Amniotic stem cell (primary cell): Measurements from ENCODE around the gene MIOX.
A peak's percentile ranks its signal among the peaks of the same experiment; 100 is the strongest.
"Not testable (repeated sequence)": the region's sequence is repeated elsewhere in the genome, so short reads cannot be mapped to it uniquely, and the experiment has no call there.

Experiments used
- DNase-seq: peaks from one replicate; lab custom pipeline; 2025; lab: John Stamatoyannopoulos, UW

The MIOX gene

DNA sequence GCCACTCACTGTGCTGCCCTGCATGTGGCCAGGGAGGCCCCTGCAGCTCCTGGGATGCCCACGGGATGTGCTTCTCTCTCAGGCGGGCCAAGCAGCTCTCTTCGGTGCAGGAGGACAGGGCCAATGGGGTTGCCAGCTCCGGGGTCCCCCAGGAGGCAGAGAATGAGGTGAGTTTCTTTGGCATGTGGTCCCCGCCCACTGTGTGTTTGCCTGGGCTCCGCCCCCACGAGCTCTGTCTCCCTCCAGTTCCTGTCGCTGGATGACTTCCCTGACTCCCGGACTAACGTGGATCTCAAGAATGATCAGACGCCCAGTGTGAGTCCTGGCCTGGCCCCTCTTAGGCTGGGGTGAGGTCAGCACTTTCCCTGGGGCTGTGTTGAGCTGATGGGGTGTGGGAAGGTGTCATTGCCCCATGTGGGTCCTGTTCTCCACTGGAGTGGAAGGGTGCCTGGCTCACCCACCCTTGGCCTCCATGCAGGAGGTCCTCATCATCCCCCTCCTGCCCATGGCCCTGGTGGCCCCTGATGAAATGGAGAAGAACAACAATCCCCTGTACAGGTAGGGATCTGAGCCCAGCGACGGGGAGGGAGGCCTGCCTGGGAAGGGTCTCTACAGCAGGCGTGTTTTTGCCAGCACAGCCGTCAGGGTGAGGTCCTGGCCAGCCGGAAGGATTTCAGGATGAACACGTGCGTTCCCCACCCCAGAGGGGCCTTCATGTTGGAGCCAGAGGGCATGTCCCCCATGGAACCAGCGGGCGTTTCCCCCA lies 31.0 kb downstream of the MIOX start:
- DNase-seq: no peak

DNA sequence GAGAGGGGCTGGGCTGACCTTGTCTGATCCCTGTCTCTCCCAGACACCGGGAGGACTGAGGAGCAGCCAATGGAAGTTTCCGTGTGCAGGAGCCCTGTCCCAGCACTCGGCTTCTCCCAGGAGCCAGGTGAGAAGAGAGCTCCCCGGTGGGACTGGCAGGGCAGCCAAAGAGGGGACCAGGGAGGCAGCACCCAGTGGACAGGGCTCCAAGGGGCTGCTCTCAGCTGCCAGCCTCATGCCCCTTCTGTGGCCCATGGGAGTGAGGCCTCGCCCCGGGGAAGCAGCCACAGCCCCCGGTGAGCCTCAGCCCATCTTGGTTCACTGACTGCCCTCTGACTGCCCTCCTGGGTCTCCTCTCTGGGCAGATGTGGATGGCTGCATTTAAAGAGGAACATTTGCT lies 31.9 kb downstream of the MIOX start:
- DNase-seq: no peak

DNA sequence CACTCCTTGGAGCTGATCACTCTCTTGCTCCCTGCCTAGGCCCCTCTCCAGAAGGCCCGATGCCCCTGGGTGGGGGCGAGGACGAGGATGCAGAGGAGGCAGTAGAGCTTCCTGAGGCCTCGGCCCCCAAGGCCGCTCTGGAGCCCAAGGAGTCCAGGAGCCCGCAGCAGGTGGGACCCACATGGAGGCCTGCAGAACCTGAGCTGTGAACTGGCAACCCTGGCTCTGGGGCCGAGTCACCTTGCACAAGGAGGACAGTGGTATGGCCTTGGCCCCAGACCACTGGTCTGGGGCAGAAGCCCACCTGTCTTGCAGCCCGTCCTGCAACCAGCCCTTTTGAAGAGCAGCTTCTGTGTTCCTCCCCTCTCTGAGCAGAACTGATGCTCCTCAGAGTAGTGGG lies 32.5 kb downstream of the MIOX start:
- DNase-seq: no peak

DNA sequence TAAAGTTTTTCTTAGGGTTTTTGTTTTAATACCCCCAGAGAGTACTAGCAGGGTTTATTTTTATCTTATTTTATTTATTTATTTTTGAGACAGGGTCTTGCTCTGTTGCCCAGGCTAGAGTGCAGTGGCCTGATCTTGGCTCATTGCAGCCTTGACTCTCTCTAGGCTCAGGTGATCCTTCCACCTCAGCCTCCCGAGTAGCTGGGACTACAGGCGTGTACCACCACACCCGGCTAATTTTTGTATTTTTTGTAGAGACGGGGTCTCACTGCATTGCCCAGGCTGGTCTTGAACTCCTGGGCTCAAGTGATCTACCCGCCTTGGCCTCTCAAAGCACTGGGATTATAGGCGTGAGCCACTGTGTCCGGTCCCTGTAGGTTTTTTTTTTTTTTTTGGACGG lies 33.5 kb downstream of the MIOX start:
- not testable (repeated sequence) for DNase-seq

DNA sequence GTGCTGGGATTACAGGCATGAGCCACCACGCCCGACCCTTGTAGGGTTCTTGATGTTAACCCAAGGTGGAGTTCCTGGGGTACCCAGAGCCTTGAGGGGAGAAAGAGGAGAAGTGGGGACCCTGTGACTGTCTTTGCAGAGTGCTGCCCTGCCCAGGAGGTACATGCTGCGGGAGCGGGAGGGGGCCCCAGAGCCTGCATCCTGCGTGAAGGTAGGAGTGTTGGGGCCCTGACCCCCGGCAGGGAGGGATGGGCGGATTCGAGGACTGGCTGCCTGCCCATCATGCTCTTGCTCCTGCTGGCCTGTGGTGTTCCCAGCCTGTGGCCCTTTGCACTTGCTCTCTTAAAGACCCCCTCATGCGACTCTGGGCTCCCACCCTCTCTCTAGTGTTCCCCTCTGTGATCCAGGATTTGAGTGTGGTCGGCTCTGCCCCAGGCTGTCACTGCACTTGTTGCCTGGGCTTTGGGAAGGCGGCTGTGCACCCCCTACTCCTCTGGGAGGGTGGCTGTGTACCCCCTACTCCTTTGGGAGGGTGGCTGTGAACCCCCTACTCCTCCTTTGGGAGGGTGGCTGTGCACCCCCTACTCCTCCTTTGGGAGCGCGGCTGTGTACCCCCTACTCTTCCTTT lies 34.3 kb downstream of the MIOX start:
- no peak for DNase-seq

DNA sequence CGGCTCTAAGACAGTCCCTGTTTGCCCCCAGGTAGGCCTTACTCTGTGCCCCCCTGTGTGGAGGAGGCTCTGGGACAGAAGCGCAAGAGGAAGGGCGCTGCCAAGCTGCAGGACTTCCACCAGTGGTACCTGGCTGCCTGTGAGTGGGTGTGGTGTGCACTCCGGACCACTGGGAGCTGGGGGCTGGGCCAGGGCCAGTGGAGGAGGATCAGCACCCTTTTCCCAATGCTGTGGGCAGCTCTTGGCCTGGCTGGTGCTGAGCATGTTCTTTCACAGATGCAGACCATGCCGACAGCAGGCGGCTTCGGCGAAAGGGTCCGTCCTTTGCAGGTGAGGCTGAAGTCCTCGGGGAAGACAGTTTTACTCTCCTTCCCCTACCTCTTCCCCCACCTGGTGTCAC lies 35.1 kb downstream of the MIOX start:
- DNase-seq: no peak

DNA sequence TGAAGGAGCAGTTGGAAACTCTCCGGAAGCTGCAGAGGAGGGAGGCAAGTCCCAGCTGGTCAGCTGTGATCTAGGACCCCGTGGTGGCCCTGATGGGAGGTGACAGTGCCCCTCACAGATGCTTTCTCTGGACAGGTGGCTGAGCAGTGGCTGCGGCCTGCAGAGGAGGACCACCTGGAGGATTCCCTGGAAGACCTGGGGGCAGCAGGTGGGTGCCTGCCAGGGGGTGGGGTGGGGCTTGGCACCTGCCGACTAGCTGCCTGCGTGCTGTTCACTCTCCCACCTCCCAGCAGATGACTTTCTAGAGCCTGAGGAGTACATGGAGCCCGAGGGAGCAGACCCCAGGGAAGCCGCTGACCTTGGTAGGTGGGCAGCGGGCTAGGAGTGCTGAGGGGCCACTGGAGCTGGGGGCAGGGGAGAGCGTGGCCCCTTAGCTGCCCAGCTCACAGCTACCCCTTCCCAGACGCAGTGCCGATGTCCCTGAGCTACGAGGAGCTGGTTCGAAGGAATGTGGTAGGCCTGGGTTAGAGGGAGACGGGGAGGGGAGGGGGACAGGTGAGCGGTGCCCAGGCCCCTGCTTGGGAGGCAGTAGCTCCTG lies 35.6 kb downstream of the MIOX start:
- no peak for DNase-seq

DNA sequence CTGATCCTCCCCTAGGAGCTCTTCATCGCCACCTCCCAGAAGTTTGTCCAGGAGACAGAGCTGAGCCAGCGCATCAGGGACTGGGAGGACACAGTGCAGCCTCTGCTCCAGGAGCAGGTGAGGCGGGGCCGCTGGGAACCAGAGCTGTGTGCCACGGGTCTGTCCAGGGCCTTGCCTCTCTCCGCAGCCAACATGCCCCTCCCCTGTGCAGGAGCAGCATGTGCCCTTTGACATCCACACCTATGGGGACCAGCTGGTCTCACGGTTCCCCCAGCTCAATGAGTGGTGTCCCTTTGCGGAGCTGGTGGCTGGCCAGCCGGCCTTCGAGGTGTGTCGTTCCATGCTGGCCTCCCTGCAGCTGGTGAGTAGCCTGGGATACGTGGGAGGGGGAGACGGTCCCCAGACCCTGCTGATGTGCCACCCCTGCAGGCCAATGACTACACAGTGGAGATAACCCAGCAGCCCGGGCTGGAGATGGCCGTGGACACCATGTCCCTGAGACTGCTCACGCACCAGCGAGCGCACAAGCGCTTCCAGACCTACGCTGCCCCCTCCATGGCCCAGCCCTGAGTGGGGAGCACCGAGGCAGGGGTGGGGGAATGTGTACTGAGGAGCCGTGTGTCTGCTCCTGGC lies 36.3 kb downstream of the MIOX start:
- no peak for DNase-seq

DNA sequence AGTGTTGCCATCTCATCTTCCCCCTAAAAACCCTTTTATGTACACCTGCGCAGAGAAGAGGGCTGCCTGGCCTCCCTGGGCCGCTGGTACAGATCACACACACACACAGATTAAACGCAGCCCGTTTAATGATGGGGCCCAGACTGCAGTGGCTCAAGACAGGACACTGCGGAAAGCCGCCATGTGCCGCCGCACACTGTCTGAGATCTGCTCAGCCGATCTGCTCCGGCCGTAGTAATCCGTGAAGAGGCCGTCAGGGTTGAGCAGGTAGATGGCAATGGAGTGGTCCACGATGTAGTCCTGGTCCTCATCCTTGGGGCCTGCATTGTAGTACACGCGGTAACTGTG lies 36.8 kb downstream of the MIOX start:
- no peak for DNase-seq

DNA sequence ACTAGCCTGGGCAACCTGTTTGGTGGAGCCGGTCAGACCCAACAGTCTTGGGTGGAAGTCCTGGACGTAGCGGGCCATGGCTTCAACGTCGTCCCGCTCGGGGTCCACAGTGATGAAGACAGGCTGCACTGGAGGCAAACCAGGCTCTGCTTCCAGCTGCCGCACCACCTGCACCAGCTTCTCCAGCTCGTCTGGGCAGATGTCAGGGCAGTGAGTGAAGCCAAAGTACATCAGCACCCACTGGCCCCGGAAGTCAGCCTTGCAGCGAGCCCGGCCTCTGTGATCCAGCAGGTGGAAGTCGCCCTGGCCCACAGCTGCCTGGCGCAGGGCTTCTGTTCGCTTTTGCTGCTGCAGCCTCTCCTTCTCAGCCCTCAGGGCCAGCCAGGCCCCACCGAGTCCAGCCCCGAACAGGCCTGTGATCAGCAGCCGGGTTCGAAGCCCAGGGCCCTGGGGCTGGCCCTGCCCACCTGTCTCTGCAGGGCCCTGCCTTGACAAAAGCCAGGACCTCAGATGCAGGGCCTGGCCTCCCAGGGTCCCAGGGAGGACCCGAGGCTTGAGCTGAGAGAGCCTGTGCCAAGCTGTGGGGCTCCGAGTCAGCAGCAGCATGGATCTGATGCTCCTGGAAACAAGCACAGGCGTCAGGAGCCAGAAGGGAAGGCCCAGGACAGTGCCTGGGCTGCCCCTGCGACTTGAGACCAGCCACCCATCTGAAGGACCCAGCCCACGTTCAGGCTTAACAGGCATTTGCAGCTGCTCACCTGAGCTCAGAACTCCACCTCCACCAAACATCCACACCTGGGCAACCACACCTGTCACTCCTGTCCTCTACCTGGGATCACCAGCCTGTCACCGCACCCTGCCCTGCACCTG lies 37.4 kb downstream of the MIOX start:
- DNase-seq: no peak

DNA sequence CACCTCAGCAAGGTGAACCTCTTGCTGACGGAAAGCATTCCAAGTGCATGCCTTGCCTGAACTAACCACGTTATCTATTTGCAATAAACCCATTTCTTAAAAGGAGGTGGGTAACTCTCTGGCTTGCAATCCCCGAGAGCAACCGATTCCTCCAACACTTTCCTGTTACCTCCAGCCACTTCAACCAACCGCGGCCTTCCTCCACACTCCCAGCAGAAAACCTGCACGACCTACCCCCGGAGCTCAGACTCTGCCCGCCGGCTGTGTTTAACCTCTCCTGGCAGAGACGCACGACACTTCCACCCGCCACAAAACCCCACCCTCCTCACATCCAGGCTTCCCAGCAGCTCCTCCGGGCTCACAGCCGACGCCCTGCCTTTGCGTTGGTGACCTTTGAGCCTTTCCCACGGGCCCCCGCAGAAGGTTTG lies 38.0 kb downstream of the MIOX start:
- DNase-seq: no peak

DNA sequence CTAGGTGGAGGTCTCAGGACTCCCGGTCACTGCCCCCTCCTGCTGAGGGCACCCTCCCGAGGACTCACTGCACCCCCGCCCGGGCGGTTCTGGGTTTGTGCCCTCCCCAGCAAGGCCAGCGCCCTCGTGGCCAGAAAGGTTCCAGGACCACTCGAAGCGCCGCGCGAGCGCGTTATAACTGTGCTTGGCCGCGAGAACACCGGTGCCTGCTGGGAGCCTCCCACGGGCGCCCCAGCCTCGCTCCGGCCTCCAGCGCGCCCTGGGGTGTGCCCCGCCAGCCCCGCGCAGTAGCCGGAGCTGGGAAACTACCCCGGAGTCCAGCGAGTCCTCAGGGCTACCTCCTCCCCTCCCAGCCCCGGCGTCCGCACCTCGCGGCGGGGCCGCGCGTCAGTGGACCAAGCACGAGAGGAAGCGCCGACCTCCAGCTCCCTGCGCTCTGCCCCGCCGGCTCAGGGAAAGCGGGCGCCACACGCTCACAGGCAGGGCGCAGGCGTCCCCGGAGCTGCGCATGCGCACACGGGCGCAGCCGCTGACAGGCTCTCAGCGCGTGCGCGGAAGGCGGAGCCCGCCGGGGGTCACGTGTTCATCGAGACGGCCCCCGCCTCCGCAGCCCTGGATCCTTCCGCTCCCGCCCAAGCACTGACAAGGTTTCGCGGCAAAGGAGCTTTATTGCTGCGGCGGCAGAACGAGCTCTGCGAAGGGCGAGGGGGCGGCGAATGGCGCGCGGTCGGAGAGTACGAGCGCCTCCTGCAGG lies 38.6 kb downstream of the MIOX start, which contains the start of gene SCO2:
Gene SCO2 (minus strand): TSS at position 495 of the 754 bp plus-strand sequence. CDS start 1,187 bp downstream, outside the sequence.
- DNase-seq: peak; percentile 95

DNA sequence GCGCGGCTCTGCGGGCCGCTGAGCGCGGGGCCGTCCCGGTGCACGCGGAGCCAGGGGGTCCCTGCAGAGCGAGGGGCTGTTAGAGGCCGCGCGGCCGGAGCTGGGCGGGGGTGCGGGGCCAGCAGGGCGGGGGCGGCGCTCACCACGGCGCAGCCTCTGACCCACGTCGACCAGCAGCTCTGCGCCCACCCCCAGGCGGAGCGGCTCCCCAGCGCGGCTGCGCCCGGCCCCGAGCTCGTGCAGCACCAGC lies 39.1 kb downstream of the MIOX start:
- DNase-seq: no peak

DNA sequence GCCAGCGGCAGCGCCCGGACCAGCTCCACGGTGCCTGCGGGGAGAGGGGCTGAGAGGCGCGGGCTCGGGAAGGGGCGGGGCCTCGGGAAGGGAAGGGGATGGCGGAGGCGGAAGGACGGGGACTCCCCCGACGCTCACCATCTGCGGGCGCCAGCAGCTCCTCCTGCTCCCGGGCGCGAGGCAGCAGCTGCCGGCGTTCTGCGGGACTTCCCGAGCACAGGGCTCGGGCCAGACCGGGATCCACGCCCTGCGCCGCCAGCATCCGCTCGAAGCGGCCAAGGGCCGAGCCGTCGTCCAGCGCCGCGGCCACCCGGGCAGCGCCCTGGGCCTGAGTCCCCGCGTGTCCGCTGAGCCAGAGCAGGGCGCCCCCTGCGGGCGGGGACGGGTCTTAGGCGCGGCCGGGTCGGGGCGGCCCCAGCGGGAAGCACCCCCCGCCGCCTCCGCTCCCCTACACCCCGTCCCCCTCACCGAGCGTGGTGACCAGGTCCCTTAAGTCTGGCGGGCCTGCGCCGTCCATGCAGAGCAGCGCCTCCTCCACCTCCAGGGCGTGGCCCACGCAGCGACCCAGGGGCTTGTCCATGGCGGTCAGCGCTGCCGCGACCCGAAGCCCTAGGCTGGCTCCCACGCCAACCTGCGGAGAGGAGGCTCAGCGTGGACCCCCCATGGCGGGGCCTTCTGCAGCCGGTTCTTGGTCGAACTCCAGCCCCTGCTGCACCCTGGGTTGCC lies 39.6 kb downstream of the MIOX start:
- DNase-seq: peak; percentile 26

DNA sequence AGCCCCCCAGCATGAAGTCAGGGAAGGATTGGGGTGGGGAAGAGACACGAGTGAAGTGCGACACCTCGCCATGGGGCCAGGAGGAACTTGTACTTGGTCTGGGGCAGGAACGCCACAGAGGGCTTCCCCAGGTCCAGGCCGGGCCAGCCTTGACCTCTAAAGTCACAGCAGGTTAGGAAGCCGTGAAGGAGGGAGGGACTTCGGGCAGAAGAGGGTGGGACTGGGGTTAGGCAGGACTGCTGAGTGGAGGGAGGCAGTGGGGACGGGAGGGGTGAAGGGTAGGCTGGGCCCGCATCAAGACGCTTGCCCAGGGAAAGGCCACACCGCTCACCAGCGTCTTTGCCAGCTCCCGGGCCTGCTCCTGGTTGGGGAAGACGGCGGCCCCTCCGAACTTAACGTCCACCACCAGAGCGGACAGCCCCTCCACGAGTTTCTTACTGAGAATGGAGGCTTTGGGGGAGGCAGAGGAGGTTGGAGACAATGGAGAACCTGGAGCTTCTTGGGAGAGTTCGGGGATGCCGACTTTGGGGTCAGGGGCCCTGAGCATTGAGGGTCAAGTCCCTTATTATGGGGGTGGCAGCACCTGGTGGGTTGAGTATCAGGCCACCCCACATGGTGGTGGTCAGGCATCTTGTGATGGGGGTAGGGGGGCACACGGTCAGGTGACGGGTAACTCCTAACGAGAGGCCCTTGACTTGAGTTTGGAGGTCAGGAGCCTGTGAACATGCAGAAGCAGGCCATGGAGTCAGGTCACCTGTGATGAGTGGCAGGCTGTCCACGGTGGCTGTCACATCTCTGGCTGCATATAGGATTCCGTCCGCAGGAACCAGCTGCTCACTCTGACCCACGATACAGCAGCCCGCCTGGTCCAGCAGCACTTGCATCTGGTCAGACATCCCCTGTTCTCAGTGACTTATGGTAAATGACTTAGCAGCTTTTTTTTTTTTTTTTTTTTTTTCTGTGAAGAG lies 40.5 kb downstream of the MIOX start:
- no peak for DNase-seq

DNA sequence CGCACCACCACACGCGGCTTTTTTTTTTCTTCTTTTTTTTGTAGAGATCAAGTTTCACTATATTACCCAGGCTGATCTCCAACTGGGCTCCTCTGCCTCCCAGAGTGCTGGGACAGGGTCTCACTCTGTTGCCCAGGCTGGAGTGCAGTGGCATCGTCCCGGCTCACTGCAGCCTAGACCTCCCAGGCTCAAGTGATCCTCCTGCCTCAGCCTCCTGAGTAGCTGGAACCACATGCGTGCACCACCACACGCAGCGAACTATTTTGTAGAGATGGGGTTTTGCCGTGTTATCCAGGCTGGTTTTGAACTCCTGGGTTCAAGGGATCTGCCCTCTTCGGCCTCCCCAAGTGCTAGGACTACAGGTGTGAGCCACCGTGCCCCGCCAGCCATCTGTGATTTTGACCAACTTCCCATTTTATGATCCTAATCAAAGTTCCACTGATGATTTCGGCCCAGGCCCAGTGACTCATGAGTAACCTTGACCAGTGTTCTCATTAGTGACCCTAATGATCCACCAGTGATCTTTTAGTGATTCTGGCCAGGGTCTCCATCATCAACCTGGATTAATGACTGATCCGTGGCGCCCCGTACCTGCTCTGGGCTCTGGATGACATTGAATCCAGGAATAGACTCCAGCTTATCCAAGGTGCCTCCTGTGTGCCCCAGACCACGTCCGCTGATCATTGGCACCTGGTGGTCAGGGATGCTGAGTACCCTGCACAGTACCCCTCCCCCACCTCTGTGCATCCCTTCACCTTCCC lies 41.4 kb downstream of the MIOX start:
- DNase-seq: no peak

DNA sequence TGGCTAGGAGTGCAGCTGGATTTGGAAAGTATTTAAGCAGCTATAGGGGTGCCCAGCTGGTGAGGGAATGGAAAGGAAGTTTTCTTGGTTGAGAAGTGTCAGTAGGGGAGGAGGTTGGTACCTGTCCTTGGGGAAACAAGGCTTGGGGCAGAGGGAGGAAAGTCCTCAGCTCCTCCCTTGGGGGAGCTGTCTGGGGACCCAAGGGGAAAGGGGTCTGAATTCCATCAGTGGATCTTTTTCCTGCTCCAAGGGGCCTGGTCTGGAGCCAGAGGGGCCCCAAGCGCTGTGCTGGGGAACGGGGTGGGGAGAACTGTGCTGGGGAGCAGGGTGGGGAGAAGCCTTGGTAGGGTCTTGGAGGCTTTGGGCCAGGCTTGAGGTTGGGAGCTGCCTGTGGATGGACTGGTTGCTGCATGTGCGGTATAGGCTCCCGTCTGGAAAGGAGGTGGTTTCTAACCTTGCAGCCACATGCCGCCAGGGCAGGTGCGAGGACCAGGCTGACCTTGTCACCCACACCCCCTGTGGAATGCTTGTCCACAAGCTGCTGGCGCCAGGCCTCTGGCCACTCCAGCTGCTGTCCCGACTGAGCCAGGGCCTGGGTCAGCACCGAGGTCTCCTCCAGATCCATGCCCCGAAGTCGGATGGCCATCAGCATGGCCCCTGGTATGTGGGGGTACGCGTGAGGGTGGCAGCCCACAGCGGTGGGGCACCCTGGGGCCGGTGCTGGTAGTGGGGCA lies 42.2 kb downstream of the MIOX start:
- no peak for DNase-seq

DNA sequence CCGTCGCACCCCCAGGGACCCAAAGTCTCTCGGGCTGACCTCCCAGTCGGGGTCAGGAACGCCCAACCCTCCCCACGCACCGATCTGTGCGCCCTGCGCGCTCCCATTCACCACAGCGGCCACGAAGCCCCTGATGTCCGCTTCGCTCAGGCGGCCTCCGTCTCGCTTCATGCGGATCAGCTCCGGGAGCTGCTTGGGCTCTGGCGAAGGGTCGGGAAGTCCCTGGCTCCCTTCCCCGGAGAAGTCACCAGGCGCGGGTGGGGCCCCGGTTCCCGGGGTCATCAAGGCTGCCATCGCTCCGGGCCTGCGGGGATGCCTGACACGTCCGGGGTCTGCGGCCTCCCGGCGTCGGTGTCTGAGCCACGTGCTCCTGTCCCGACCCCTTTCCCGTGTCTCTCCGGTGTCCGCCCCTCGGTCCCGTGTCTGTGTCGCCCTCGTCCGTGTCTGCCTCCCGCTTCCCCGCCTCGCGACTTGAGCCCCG lies 42.8 kb downstream of the MIOX start:
- no peak for DNase-seq
